UCSD-AML1 (cell line): Measurements from ENCODE around the gene PEPD.

Experiments
- DNase-seq: peaks from one replicate; lab custom pipeline; 2025; ENCODE audit not compliant: unreplicated experiment; lab: John Stamatoyannopoulos, UW

Gene PEPD

DNA sequence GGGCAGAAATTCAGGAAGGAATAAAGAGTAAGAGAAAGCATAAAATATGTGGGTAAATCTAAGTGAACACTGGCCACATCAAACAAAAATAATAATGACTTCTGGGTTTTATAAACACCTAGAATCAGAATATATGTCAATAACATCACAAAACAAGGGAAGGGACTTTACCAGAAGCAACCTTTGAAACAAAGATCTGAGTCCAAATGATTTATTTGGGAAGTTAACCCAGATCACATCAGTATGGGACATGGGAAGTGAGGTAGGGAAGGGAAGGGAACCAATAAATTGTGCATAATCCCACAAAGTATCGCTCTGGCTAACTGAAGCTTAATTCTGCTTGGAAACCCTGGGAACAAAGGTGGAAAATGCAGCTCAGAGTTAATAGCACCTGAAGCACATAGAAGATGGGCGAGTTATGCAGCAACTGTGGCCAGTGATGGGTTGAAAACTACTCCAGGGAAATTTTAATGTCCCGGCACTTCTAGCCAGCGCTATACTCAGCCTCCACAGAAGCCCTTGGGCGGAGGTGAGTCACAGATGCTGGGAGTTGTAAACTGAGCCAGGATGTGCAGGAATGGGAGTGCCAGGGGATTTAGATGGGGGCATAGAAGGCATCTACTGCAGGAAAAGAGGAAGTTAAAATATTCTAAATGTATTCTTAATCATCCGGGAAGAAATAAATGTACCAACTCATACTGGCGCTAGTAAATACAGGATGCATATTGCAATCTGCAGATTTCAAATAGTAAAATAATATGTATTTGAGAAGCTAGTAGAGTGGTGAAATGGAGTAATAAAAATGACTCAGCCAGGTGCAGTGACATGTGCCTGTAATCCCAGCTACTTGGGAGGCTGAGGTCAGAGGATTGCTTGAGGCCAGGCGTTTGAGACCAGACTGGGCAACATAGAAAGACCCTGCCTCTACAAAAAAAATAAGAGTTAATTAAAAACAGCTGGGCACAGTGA, 182.3 kb downstream of the PEPD start:
- peak; percentile 14 for DNase-seq
